ENCODE data around the gene CAPN1. TPM values are rescaled to one million over a fixed set of nuclear protein-coding genes. Genes with fewer than 3 reads are reported as not detected.

Gene CAPN1
- total RNA-seq, 1 experiment from 2014 or later = 96.5 TPM

DNA sequence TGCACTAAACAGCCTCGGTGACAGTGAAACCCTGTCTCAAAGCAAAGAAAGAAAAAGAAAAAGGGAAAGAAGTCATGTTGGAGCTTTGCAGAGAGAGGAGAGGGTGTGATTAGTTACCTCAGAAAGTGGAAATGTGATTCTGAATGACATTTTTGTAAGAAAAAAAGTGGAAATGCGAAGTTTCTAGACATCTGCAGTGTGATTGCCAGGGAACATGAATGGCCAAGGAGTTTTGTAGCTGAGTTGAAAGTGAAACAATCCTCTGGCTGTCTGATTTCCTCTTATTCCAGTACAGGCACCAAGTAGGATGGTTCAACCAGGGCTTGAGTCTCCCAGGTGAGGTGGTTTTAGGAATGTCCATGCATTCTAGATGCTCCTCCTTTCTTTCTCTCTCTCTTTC, 29.6 kb upstream of the CAPN1 start:
- Histone ChIP-seq H3K4me2 (ENCODE audit: low read depth, low read length, poor library complexity, severe bottlenecking) (peak overlapping the region; percentile 42), H3K4me1 (ENCODE audit: low read length) (peaks cover 3% of the 10 kb centered on the region), H3K79me2 (ENCODE audit: low read length) (no peaks in the 10 kb centered on the region), H3K9ac (ENCODE audit: low read length) (no peak overlapping the region), H3K36me3 (ENCODE audit: insufficient read depth, low read length) (no peaks in the 10 kb centered on the region), H3K4me3 (ENCODE audit: low read length) (no peak overlapping the region), H4K20me1 (ENCODE audit: insufficient read depth, low read depth, low read length) (no peaks in the 10 kb centered on the region), H3K9me3 (ENCODE audit: low read length) (no peaks in the 10 kb centered on the region), H3K9me2 (replicated peaks; ENCODE audit: insufficient read depth, low read length) (no peaks in the 10 kb centered on the region), H3K27ac (ENCODE audit: low read length) (no peak overlapping the region), H3K27me3 (ENCODE audit: low read length) (no peaks in the 10 kb centered on the region), H2AFZ (ENCODE audit: low read length) (no peak overlapping the region)
- DNase-seq = no peak

DNA sequence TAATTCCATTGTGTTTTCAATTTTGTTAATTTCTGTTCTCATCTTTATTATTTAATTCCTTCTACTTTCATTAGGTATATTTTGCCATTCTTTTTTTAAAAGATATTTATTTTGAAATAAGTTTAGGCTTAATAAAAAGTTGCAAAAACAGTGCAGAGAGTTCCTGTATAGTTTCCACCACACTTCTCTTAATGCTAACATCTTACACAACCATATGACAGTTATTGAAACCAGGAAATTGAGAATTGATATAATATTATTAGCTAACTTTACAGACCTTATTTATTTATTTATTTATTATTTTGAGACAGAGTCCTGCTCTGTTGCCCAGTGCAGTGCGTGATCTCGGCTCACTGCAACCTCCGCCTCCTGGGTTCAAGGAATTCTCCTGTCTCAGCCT, 25.5 kb upstream of the CAPN1 start:
- no peaks in the 10 kb centered on the region for H3K79me2 ChIP-seq (ENCODE audit: low read length)
- no peak overlapping the region for H3K4me3 ChIP-seq (ENCODE audit: low read length)
- no peak overlapping the region for H3K27ac ChIP-seq (ENCODE audit: low read length)
- H3K36me3 ChIP-seq (ENCODE audit: insufficient read depth, low read length) = no peaks in the 10 kb centered on the region
- H3K4me1 ChIP-seq (ENCODE audit: low read length) = peaks cover 10% of the 10 kb centered on the region
- H3K9me3 ChIP-seq (ENCODE audit: low read length) = no peaks in the 10 kb centered on the region
- no peak overlapping the region for H2AFZ ChIP-seq (ENCODE audit: low read length)
- H3K4me2 ChIP-seq (ENCODE audit: low read depth, low read length, poor library complexity, severe bottlenecking) = no peak overlapping the region
- no peaks in the 10 kb centered on the region for H3K9me2 ChIP-seq (replicated peaks; ENCODE audit: insufficient read depth, low read length)
- DNase-seq = no peak
- no peaks in the 10 kb centered on the region for H4K20me1 ChIP-seq (ENCODE audit: insufficient read depth, low read depth, low read length)
- H3K9ac ChIP-seq (ENCODE audit: low read length) = no peak overlapping the region
- H3K27me3 ChIP-seq (ENCODE audit: low read length) = no peaks in the 10 kb centered on the region

DNA sequence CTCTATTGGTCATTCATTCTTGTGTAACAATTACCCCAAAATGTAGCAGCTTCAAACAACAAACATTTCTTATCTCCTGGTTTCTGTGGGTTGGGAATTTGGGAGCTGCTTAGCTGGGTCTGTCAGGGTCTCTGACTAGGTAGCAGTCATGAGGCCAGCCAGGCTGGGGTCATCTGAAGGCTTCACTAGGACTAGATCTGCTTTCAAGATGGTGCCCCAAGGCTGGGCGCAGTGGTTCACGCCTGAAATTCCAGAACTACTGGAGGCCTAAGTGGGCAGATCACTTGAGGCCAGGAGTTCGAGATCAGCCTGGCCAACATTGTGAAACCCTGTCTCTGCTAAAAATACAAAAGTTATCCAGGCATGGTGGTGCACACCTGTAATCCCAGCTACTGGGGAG, 24.8 kb upstream of the CAPN1 start:
- no peak for DNase-seq
- H3K27me3 ChIP-seq (ENCODE audit: low read length) = no peaks in the 10 kb centered on the region
- no peaks in the 10 kb centered on the region for H3K36me3 ChIP-seq (ENCODE audit: insufficient read depth, low read length)
- H3K79me2 ChIP-seq (ENCODE audit: low read length) = no peaks in the 10 kb centered on the region
- no peak overlapping the region for H3K9ac ChIP-seq (ENCODE audit: low read length)
- no peak overlapping the region for H3K27ac ChIP-seq (ENCODE audit: low read length)
- peaks cover 10% of the 10 kb centered on the region for H3K4me1 ChIP-seq (ENCODE audit: low read length)
- H3K4me3 ChIP-seq (ENCODE audit: low read length) = no peak overlapping the region
- no peaks in the 10 kb centered on the region for H3K9me2 ChIP-seq (replicated peaks; ENCODE audit: insufficient read depth, low read length)
- no peaks in the 10 kb centered on the region for H4K20me1 ChIP-seq (ENCODE audit: insufficient read depth, low read depth, low read length)
- H2AFZ ChIP-seq (ENCODE audit: low read length) = no peak overlapping the region
- no peaks in the 10 kb centered on the region for H3K9me3 ChIP-seq (ENCODE audit: low read length)
- H3K4me2 ChIP-seq (ENCODE audit: low read depth, low read length, poor library complexity, severe bottlenecking) = no peak overlapping the region

DNA sequence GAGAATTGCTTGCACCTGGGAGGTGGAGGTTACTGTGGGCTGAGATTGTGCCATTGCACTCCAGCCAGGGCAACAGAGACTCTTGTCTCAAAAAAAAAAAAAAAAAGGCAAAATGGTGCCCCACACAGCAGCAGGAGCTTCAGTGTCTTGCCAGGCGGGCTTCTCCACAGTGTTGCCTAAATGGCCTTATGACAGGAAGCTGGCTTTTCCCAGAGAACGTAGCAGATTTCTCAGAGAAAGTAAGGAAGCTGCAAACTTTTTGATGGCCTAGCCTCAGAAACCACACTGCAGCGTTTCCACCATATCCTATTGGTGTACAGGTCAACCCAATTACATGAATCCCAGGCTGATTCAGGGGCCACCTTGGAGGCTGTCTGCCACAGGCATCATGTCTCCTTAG, 24.4 kb upstream of the CAPN1 start:
- no peaks in the 10 kb centered on the region for H4K20me1 ChIP-seq (ENCODE audit: insufficient read depth, low read depth, low read length)
- H2AFZ ChIP-seq (ENCODE audit: low read length) = no peak overlapping the region
- no peaks in the 10 kb centered on the region for H3K79me2 ChIP-seq (ENCODE audit: low read length)
- H3K9ac ChIP-seq (ENCODE audit: low read length) = no peak overlapping the region
- no peak overlapping the region for H3K4me2 ChIP-seq (ENCODE audit: low read depth, low read length, poor library complexity, severe bottlenecking)
- peaks cover 10% of the 10 kb centered on the region for H3K4me1 ChIP-seq (ENCODE audit: low read length)
- H3K27me3 ChIP-seq (ENCODE audit: low read length) = no peaks in the 10 kb centered on the region
- no peaks in the 10 kb centered on the region for H3K36me3 ChIP-seq (ENCODE audit: insufficient read depth, low read length)
- H3K4me3 ChIP-seq (ENCODE audit: low read length) = no peak overlapping the region
- no peaks in the 10 kb centered on the region for H3K9me2 ChIP-seq (replicated peaks; ENCODE audit: insufficient read depth, low read length)
- no peaks in the 10 kb centered on the region for H3K9me3 ChIP-seq (ENCODE audit: low read length)
- H3K27ac ChIP-seq (ENCODE audit: low read length) = no peak overlapping the region
- DNase-seq = no peak

DNA sequence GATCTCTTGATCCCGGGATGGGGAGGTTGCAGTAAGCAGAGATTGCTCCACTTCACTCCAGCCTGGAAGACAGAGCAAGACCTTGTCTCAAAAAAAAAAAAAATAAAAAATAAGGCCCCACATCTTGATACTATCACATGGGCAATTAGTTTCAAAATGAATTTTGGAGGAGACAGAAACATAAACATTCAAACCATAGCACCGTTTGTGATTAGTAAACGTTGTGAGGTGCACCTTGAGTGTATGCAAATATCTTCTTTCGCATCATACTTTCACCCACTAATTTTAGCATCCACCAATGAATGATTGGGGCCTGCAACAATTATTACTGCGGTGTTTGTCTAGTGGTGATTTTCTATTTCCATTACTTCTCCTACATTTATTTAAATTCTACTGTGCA, 22.7 kb upstream of the CAPN1 start:
- H3K4me3 ChIP-seq (ENCODE audit: low read length) = no peak overlapping the region
- H3K9ac ChIP-seq (ENCODE audit: low read length) = no peak overlapping the region
- H3K9me3 ChIP-seq (ENCODE audit: low read length) = no peaks in the 10 kb centered on the region
- no peak overlapping the region for H3K27ac ChIP-seq (ENCODE audit: low read length)
- H4K20me1 ChIP-seq (ENCODE audit: insufficient read depth, low read depth, low read length) = no peaks in the 10 kb centered on the region
- no peaks in the 10 kb centered on the region for H3K27me3 ChIP-seq (ENCODE audit: low read length)
- no peak for DNase-seq
- no peak overlapping the region for H3K4me2 ChIP-seq (ENCODE audit: low read depth, low read length, poor library complexity, severe bottlenecking)
- H3K9me2 ChIP-seq (replicated peaks; ENCODE audit: insufficient read depth, low read length) = no peaks in the 10 kb centered on the region
- peaks cover 10% of the 10 kb centered on the region for H3K4me1 ChIP-seq (ENCODE audit: low read length)
- H2AFZ ChIP-seq (ENCODE audit: low read length) = no peak overlapping the region
- no peaks in the 10 kb centered on the region for H3K36me3 ChIP-seq (ENCODE audit: insufficient read depth, low read length)
- H3K79me2 ChIP-seq (ENCODE audit: low read length) = no peaks in the 10 kb centered on the region

DNA sequence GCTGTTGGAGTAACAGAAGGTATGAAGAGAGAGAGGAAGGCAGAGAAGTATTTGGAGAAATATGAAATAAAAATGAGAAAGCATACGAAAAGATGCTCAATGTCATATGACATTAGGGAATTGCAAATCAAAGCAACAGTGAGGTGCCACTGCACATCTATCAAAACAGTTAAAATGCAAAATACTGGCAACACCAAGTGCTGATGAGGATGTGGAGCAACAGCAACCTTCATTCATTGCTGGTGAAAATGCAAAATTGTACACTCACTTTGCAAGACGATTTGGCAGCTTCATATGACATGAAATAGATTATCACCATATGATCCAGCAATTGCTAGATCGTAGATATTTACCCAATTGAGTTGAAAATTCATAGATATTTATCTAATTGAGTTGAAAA, 21.1 kb upstream of the CAPN1 start:
- H3K9me3 ChIP-seq (ENCODE audit: low read length) = no peaks in the 10 kb centered on the region
- no peaks in the 10 kb centered on the region for H4K20me1 ChIP-seq (ENCODE audit: insufficient read depth, low read depth, low read length)
- no peak overlapping the region for H2AFZ ChIP-seq (ENCODE audit: low read length)
- no peak overlapping the region for H3K4me3 ChIP-seq (ENCODE audit: low read length)
- H3K9ac ChIP-seq (ENCODE audit: low read length) = no peak overlapping the region
- H3K4me1 ChIP-seq (ENCODE audit: low read length) = peaks cover 10% of the 10 kb centered on the region
- H3K36me3 ChIP-seq (ENCODE audit: insufficient read depth, low read length) = no peaks in the 10 kb centered on the region
- no peaks in the 10 kb centered on the region for H3K79me2 ChIP-seq (ENCODE audit: low read length)
- no peaks in the 10 kb centered on the region for H3K9me2 ChIP-seq (replicated peaks; ENCODE audit: insufficient read depth, low read length)
- H3K4me2 ChIP-seq (ENCODE audit: low read depth, low read length, poor library complexity, severe bottlenecking) = no peak overlapping the region
- no peak for DNase-seq
- H3K27ac ChIP-seq (ENCODE audit: low read length) = no peak overlapping the region
- H3K27me3 ChIP-seq (ENCODE audit: low read length) = no peaks in the 10 kb centered on the region

DNA sequence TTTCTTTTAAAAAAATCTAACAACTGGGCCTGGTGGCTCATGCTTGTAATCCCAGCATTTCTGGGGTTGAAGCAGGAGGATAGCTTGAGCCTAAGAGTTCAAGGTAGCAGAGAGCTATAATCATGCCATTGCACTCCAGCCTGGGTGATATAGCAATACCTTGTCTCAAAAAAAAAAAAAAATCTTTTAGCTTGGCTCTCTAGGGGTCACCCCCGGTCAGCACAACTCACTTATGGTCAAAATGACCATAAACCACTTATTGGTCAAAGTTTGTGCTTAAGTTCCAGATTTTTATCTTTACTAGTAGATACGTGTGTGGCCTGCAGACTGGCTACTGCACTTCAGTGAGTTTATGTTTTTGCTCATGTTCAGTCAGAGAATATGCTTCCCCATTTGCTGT, 18.0 kb upstream of the CAPN1 start:
- Histone ChIP-seq H3K4me2 (ENCODE audit: low read depth, low read length, poor library complexity, severe bottlenecking) (no peak overlapping the region), H3K4me3 (ENCODE audit: low read length) (no peak overlapping the region), H3K36me3 (ENCODE audit: insufficient read depth, low read length) (no peaks in the 10 kb centered on the region), H3K27ac (ENCODE audit: low read length) (no peak overlapping the region), H3K4me1 (ENCODE audit: low read length) (peaks cover 9% of the 10 kb centered on the region), H3K9me2 (replicated peaks; ENCODE audit: insufficient read depth, low read length) (no peaks in the 10 kb centered on the region), H2AFZ (ENCODE audit: low read length) (no peak overlapping the region), H3K9ac (ENCODE audit: low read length) (no peak overlapping the region), H3K27me3 (ENCODE audit: low read length) (no peaks in the 10 kb centered on the region), H3K79me2 (ENCODE audit: low read length) (no peaks in the 10 kb centered on the region), H3K9me3 (ENCODE audit: low read length) (no peaks in the 10 kb centered on the region), H4K20me1 (ENCODE audit: insufficient read depth, low read depth, low read length) (no peaks in the 10 kb centered on the region)
- DNase-seq = no peak

DNA sequence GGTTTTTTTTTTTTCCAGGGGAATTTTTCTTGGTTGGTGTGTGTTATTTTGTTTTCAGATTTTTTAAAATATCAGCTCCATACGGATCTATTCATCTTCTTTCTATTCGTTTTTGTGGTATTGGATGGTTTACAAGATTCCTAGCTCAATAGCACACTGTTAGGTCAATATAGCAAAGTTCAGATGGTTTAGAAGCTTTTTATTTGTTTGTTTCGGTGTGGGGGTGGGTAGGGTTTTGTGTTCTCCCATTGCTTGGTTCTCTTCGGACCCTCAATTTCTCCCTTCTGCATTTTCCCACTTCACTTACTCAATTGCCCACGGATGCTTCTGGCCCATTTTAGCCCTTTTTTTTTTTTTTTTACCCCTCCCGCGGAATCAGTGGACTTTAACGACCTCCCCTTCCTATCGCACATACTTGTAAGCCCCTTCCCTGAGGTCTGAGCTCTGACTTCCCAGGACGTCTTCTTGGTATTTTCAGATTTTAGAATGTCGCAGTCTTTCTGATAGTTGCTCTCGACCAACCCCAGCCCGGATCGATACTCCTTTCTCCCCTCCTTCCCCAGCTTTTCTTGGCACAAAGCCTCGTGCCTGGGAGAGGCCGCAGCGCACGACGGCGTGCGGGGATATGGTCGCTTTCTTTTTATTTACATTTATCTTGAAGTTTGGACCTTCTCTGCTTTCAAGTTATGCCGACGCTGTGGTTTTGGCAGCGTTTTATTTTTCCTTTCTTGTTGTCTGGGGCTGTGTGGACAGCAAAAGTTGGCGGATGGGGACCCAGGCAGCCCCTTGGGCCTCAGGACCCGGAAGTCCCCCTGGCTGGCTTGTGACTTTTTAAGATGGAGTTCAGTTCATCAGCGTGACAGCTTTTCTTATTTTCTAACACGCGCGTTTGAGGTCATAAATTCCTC, 16.1 kb upstream of the CAPN1 start:
- H4K20me1 ChIP-seq (ENCODE audit: insufficient read depth, low read depth, low read length) = no peaks in the 10 kb centered on the region
- no peak overlapping the region for H3K27ac ChIP-seq (ENCODE audit: low read length)
- H3K9ac ChIP-seq (ENCODE audit: low read length) = no peak overlapping the region
- H3K27me3 ChIP-seq (ENCODE audit: low read length) = no peaks in the 10 kb centered on the region
- H3K4me3 ChIP-seq (ENCODE audit: low read length) = no peak overlapping the region
- H3K4me2 ChIP-seq (ENCODE audit: low read depth, low read length, poor library complexity, severe bottlenecking) = no peak overlapping the region
- H3K9me2 ChIP-seq (replicated peaks; ENCODE audit: insufficient read depth, low read length) = no peaks in the 10 kb centered on the region
- no peaks in the 10 kb centered on the region for H3K9me3 ChIP-seq (ENCODE audit: low read length)
- no peak for DNase-seq
- no peaks in the 10 kb centered on the region for H3K36me3 ChIP-seq (ENCODE audit: insufficient read depth, low read length)
- H3K4me1 ChIP-seq (ENCODE audit: low read length) = no peaks in the 10 kb centered on the region
- H3K79me2 ChIP-seq (ENCODE audit: low read length) = no peaks in the 10 kb centered on the region
- no peak overlapping the region for H2AFZ ChIP-seq (ENCODE audit: low read length)

Measured in Karpas-422 (cell line).